ENCODE data around the gene LRRFIP1.
"Not testable (repeated sequence)": the region's sequence is repeated elsewhere in the genome, so short reads cannot be mapped to it uniquely, and the experiment has no call there.

LRRFIP1 gene

DNA sequence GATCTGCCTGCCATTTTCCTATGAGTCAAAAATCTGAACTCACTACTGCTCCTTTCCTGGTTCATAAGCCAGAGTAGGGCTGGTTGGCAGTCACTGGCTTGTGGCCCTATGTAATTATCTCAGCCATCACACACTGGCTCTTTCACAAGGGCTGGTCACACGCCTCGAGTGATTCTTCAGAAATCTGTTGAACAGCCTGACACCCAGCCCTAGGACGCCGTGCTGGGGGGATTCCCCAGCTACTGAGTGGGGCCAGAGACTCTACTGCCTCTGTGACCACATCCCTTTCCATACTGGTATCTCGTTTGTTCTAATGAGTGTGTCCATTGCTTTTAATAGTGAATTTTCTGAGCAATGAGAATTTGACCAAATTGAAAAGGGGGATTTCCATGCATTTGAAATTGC, 125.4 kb downstream of the LRRFIP1 start:
- Histone ChIP-seq H3K36me3 (ENCODE audit: insufficient read depth, low read depth, low read length) (peaks cover 83% of the 10 kb centered on the region), H3K27me3 (ENCODE audit: insufficient read depth, low read length) (no peaks in the 10 kb centered on the region), H3K27ac (ENCODE audit: low read length) (no peak overlapping the region), H3K4me3 (ENCODE audit: low read length) (no peak overlapping the region), H3K9ac (ENCODE audit: low read depth, low read length) (no peak overlapping the region), H3K4me1 (ENCODE audit: insufficient read depth, low read length) (no peaks in the 10 kb centered on the region), H3K9me3 (ENCODE audit: insufficient read depth, low read depth, low read length) (no peaks in the 10 kb centered on the region)

DNA sequence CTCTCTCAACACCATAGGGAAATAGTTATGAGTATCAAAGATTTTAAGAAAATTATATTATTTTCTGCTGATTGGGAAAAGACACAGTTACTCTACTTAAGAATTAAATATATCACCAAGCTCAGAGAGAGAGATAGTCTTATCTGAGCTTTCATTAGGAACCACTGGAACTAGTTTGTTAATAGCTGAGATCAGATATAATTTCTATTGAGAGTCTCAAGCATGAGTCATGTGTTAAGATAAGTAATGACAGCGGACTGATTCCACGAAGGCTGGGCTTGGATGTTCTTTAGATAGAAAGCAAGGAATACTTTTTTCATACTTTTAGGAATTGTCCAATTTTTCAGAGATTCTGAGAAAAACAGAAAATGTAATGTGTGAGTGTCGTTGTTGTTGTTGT, 126.8 kb downstream of the LRRFIP1 start:
- Histone ChIP-seq H3K27me3 (ENCODE audit: insufficient read depth, low read length) (no peaks in the 10 kb centered on the region), H3K36me3 (ENCODE audit: insufficient read depth, low read depth, low read length) (peaks cover 79% of the 10 kb centered on the region)

DNA sequence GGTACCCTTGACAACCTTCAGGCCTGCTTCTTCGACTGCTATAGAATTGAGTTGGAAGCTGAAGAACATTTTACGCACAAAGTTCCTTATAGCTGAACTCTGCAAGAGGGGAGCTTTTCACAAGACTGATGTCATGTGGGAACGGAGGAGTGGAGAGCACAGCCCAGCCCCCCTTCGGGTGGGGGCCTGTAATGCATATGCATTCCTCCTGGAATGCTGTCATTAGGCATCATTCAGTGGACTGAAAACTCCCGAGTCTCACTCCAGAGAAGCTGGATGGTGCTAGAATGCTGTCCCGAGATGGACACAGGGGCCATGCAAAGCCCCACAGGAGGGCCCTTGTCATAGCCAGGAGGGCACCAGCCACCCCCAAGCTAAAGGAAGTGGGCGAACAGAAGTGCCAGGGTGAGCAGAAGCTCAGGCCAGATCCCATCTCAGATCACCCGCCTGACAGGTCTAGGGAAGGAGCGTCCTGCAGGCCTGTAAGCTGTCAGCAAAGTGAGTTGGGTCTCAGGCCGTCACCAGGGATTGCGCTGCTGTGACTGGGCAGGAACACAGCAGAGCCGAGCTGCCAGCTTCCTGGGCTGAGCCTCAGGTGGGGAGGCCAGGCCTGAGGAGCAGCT, 127.3 kb downstream of the LRRFIP1 start:
- Histone ChIP-seq H3K4me3 (ENCODE audit: low read length) (no peak overlapping the region), H3K9ac (ENCODE audit: low read depth, low read length) (no peak overlapping the region), H3K27ac (ENCODE audit: low read length) (no peak overlapping the region), H3K9me3 (ENCODE audit: insufficient read depth, low read depth, low read length) (no peaks in the 10 kb centered on the region), H3K36me3 (ENCODE audit: insufficient read depth, low read depth, low read length) (peaks cover 78% of the 10 kb centered on the region), H3K4me1 (ENCODE audit: insufficient read depth, low read length) (no peaks in the 10 kb centered on the region), H3K27me3 (ENCODE audit: insufficient read depth, low read length) (no peaks in the 10 kb centered on the region)

More for the DNA sequence above, 126.8 kb downstream of the LRRFIP1 start:
- no peak overlapping the region for H3K4me3 ChIP-seq (ENCODE audit: low read length)
- H3K4me1 ChIP-seq (ENCODE audit: insufficient read depth, low read length): no peaks in the 10 kb centered on the region
- no peak overlapping the region for H3K27ac ChIP-seq (ENCODE audit: low read length)
- H3K9me3 ChIP-seq (ENCODE audit: insufficient read depth, low read depth, low read length): no peaks in the 10 kb centered on the region
- no peak overlapping the region for H3K9ac ChIP-seq (ENCODE audit: low read depth, low read length)

DNA sequence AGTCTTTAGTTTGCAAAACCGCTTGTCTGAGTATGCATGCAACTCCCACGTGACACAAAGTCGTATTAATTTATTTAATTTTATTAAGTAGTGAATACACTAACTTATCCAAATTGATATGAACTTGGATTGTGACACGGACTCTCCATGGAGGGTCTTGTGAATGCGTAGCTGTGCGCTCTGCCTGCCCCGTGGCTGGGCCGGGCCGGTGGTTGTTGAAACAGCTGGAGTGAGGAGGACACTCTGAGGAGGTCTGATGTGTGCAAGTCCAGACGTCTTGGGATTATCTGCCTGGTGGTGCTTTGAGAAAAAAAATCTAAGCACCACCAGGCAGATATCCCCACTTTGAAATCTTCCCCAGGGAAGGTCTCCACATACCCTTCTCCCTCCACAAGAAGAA, 130.2 kb downstream of the LRRFIP1 start:
- no peak overlapping the region for H3K9ac ChIP-seq (ENCODE audit: low read depth, low read length)
- no peaks in the 10 kb centered on the region for H3K27me3 ChIP-seq (ENCODE audit: insufficient read depth, low read length)
- H3K9me3 ChIP-seq (ENCODE audit: insufficient read depth, low read depth, low read length): no peaks in the 10 kb centered on the region
- no peaks in the 10 kb centered on the region for H3K4me1 ChIP-seq (ENCODE audit: insufficient read depth, low read length)
- peaks cover 89% of the 10 kb centered on the region for H3K36me3 ChIP-seq (ENCODE audit: insufficient read depth, low read depth, low read length)
- H3K4me3 ChIP-seq (ENCODE audit: low read length): no peak overlapping the region
- no peak overlapping the region for H3K27ac ChIP-seq (ENCODE audit: low read length)

DNA sequence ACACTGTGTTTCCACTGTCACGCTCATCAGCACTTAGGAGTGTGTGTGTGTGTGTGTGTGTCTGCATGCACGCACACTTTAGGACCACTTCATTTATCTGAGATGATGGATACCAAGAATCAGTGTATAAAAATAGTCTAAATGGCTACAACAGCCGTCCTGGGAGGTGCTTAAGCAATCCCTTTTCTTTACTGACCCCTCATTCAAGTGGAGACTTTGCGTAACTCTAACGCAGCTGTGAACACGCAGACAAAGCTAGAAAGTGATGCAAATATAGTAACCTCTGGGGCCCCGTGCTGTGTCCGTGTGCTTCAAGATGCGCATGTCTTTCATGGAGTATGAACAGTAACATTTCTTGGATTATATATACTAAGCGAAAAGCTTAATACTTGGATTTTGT, 130.8 kb downstream of the LRRFIP1 start:
- Histone ChIP-seq H3K4me1 (ENCODE audit: insufficient read depth, low read length) (no peaks in the 10 kb centered on the region), H3K4me3 (ENCODE audit: low read length) (no peak overlapping the region), H3K9me3 (ENCODE audit: insufficient read depth, low read depth, low read length) (no peaks in the 10 kb centered on the region), H3K9ac (ENCODE audit: low read depth, low read length) (no peak overlapping the region), H3K27me3 (ENCODE audit: insufficient read depth, low read length) (no peaks in the 10 kb centered on the region), H3K36me3 (ENCODE audit: insufficient read depth, low read depth, low read length) (peaks cover 88% of the 10 kb centered on the region), H3K27ac (ENCODE audit: low read length) (no peak overlapping the region)

DNA sequence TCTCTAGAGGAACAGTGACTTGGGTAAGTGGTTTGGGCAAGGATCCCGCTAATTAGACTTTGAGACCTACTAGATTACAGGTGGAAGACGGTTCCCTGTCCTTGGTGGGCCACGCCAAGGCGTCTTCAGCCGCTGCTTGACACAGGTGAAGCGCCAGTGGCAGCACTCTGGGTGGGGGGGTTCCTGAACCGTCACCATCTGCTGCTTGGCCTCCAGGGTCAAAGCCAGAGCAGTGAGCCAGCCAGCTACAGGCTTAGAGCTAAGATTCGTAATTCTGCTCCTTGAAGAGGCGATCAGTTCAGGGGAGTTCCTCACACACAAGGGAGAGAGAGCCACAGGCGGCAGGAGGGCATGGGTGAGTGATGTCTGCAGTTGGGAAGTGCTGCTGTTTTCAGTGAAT, 131.8 kb downstream of the LRRFIP1 start:
- H3K9me3 ChIP-seq (ENCODE audit: insufficient read depth, low read depth, low read length): no peaks in the 10 kb centered on the region
- H3K36me3 ChIP-seq (ENCODE audit: insufficient read depth, low read depth, low read length): peaks cover 81% of the 10 kb centered on the region
- H3K27me3 ChIP-seq (ENCODE audit: insufficient read depth, low read length): no peaks in the 10 kb centered on the region
- no peak overlapping the region for H3K27ac ChIP-seq (ENCODE audit: low read length)
- H3K9ac ChIP-seq (ENCODE audit: low read depth, low read length): no peak overlapping the region
- no peak overlapping the region for H3K4me3 ChIP-seq (ENCODE audit: low read length)
- H3K4me1 ChIP-seq (ENCODE audit: insufficient read depth, low read length): no peaks in the 10 kb centered on the region

DNA sequence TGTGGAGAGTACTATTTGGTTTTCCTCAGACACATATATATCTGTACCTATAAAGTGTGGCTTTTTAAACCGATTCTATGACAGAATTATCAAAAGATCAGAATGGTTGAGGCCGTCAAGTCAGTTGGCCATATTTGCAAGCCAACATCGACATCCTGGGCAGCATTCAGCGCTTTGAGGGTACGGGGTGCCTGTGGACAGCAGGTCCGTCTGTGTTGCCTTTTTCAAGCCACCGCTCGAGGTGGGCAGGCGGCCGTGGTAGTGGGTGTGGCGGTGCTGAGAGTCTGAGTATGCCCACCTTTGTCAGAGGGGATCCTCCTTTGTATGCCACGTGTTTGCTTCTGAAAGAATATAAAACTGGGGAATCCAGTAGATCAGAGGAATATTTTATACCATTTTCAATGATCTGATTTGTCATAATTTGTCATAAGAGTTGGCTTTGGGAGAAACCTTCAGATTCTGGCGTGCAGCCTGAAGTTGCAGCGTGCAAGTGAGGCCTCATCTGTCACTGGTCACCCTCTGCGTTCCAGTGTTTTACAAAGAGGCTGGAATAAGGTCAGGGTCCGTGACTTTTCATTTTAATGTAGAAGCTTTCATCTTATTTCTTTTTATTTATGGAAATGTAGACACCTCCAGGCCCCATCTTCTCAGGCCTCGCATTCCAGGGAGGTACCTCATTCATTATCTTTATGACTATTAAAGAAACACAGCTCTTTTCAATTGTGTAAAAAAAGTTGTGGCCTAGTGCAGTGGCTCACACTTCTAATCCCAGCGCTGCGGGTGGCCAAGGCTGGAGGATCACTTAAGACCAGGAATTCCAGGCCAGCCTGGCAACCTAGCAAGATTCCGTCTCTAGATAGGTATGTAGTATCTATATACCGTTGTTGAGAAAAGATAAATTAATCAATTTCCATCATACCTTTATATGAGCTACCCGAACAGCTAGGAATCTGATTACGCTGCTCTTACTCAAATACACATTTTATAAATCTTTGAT, 133.4 kb downstream of the LRRFIP1 start:
- Histone ChIP-seq H3K4me1 (ENCODE audit: insufficient read depth, low read length) (no peaks in the 10 kb centered on the region), H3K36me3 (ENCODE audit: insufficient read depth, low read depth, low read length) (peaks cover 68% of the 10 kb centered on the region), H3K9me3 (ENCODE audit: insufficient read depth, low read depth, low read length) (no peaks in the 10 kb centered on the region), H3K27ac (ENCODE audit: low read length) (no peak overlapping the region), H3K27me3 (ENCODE audit: insufficient read depth, low read length) (no peaks in the 10 kb centered on the region), H3K9ac (ENCODE audit: low read depth, low read length) (no peak overlapping the region), H3K4me3 (ENCODE audit: low read length) (no peak overlapping the region)

DNA sequence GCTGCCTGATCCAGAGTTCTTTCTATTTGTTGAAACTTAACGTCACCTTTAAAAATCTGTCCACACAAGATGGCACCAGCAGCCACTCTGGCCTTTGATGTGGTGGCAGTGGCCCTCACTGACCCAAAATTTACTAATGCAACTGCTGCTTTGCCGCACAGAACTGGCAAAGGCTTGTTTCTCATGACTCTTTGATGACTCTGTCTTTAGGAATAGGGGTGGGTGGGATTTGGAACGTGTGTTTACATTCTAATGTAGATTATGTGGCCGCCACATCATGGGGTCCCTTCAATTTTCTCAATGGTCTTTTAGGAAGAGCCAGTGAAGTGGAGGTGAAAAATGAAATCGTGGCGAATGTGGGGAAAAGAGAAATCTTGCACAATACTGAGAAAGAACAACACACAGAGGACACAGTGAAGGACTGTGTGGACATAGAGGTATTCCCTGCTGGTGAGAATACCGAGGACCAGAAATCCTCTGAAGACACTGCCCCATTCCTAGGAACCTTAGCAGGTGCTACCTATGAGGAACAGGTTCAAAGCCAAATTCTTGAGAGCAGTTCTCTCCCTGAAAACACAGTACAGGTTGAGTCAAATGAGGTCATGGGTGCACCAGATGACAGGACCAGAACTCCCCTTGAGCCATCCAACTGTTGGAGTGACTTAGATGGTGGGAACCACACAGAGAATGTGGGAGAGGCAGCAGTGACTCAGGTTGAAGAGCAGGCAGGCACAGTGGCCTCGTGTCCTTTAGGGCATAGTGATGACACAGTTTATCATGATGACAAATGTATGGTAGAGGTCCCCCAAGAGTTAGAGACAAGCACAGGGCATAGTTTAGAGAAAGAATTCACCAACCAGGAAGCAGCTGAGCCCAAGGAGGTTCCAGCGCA, 135.2 kb downstream of the LRRFIP1 start:
- not testable (repeated sequence) for H3K9ac ChIP-seq (ENCODE audit: low read depth, low read length); H3K4me1 ChIP-seq (ENCODE audit: insufficient read depth, low read length); H3K4me3 ChIP-seq (ENCODE audit: low read length); H3K27ac ChIP-seq (ENCODE audit: low read length); H3K27me3 ChIP-seq (ENCODE audit: insufficient read depth, low read length); H3K9me3 ChIP-seq (ENCODE audit: insufficient read depth, low read depth, low read length)
- H3K36me3 ChIP-seq (ENCODE audit: insufficient read depth, low read depth, low read length): peaks cover 50% of the 10 kb centered on the region

DNA sequence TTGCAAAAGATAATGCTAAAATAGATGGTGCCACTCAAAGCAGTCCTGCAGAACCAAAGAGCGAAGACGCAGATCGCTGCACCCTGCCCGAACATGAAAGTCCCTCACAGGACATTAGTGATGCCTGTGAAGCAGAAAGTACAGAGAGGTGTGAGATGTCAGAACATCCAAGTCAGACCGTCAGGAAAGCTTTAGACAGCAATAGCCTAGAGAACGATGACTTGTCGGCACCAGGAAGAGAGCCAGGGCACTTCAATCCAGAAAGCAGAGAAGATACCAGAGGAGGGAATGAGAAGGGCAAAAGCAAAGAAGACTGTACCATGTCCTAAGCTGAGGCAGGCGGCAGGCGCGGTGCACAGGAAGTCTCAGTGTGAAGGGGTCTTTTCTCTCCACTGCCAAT, 136.4 kb downstream of the LRRFIP1 start:
- no peak overlapping the region for H3K4me3 ChIP-seq (ENCODE audit: low read length)
- peaks cover 40% of the 10 kb centered on the region for H3K36me3 ChIP-seq (ENCODE audit: insufficient read depth, low read depth, low read length)
- no peak overlapping the region for H3K9ac ChIP-seq (ENCODE audit: low read depth, low read length)
- no peaks in the 10 kb centered on the region for H3K27me3 ChIP-seq (ENCODE audit: insufficient read depth, low read length)
- H3K4me1 ChIP-seq (ENCODE audit: insufficient read depth, low read length): no peaks in the 10 kb centered on the region
- H3K27ac ChIP-seq (ENCODE audit: low read length): no peak overlapping the region
- no peaks in the 10 kb centered on the region for H3K9me3 ChIP-seq (ENCODE audit: insufficient read depth, low read depth, low read length)

DNA sequence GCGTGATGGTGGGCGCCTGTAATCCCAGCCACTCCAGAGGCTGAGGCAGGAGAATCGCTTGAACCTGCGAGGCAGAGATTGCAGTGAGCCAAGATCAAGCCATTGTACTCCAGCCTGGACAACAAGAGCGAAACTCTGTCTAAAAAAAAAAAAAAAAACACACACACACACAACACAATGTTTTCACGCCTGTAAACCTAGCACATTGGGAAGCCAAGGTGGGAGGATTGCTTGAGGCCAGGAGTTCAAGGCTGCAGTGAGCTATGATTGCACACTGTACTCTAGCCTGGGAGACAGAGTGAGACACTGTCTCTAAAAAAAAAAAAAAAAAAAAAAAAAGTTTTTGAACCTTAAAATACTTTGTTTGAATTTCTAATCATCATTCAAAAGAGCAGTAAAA, 137.7 kb downstream of the LRRFIP1 start:
- not testable (repeated sequence) for H3K9me3 ChIP-seq (ENCODE audit: insufficient read depth, low read depth, low read length); H3K27ac ChIP-seq (ENCODE audit: low read length); H3K27me3 ChIP-seq (ENCODE audit: insufficient read depth, low read length); H3K9ac ChIP-seq (ENCODE audit: low read depth, low read length); H3K4me1 ChIP-seq (ENCODE audit: insufficient read depth, low read length); H3K4me3 ChIP-seq (ENCODE audit: low read length)
- peaks cover 37% of the 10 kb centered on the region for H3K36me3 ChIP-seq (ENCODE audit: insufficient read depth, low read depth, low read length)

DNA sequence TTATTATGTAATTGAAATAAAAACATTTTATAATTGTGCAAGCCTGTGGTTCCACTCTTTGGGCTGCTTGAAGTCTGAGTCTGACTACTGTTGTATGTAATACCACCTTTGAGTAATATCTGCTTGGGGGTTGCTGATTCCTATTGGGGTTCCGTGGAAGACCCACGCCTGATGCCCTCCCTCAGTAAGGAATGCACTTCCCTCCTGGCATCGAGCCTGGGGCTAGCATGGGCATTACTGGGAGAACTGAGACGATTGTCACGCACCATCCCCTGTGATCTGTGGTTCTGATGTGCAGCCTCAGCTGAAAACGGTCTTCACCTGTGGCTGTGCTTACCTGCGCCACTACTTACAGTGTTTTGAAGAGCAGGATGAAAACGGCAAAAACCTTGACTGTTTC, 138.5 kb downstream of the LRRFIP1 start:
- no peak overlapping the region for H3K9ac ChIP-seq (ENCODE audit: low read depth, low read length)
- no peaks in the 10 kb centered on the region for H3K9me3 ChIP-seq (ENCODE audit: insufficient read depth, low read depth, low read length)
- peaks cover 29% of the 10 kb centered on the region for H3K36me3 ChIP-seq (ENCODE audit: insufficient read depth, low read depth, low read length)
- H3K4me3 ChIP-seq (ENCODE audit: low read length): no peak overlapping the region
- H3K27me3 ChIP-seq (ENCODE audit: insufficient read depth, low read length): no peaks in the 10 kb centered on the region
- H3K4me1 ChIP-seq (ENCODE audit: insufficient read depth, low read length): no peaks in the 10 kb centered on the region
- no peak overlapping the region for H3K27ac ChIP-seq (ENCODE audit: low read length)

Data from iPS-20b (cell line).